ENCODE data around the gene SLC38A3.
"Not testable (repeated sequence)": the region's sequence is repeated elsewhere in the genome, so short reads cannot be mapped to it uniquely, and the experiment has no call there.

SLC38A3 gene

GRCh38 chr3:50211368-50211717 lies 6.3 kb downstream of the SLC38A3 start:
- H3K27ac Mint-ChIP-seq, H3K4me3 Mint-ChIP-seq, H3K9me3 Mint-ChIP-seq, H3K4me1 Mint-ChIP-seq, H3K27me3 Mint-ChIP-seq, H3K36me3 Mint-ChIP-seq: not testable (repeated sequence)

- Mint-ChIP-seq H3K4me3 (no peak overlapping the region), H3K36me3 (no peaks in the 10 kb centered on the region), H3K27me3 (peaks cover 1% of the 10 kb centered on the region)
These were observed 6.9 kb downstream of the SLC38A3 start for GRCh38 chr3:50211930-50212329.

DNA sequence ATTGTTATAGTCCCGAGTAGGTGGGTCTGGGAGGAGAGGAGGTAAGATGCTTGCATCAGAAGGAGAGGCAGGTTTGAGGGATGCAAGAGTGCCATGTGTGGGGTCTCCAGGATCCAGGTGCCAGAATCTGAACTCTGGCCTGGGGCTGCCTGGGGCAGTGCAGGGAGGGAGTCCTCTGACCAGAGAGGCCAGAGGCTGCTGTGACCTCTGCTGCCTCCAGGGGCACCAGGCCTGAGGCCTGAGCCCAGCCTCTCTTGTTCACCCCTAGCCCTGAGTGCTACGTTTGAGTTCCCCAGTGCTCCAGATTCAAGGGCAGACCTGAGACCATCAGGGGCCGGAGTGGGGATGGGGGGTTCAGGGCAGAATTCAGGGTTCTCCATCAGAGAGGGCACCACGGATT lies 7.4 kb downstream of the SLC38A3 start:
- Mint-ChIP-seq H3K4me3 (no peak overlapping the region), H3K27ac (no peak overlapping the region), H3K36me3 (no peaks in the 10 kb centered on the region), H3K27me3 (peaks cover 1% of the 10 kb centered on the region), H3K4me1 (no peaks in the 10 kb centered on the region), H3K9me3 (no peaks in the 10 kb centered on the region)

More at GRCh38 chr3:50211930-50212329, 6.9 kb downstream of the SLC38A3 start:
- Mint-ChIP-seq H3K9me3 (no peaks in the 10 kb centered on the region), H3K27ac (no peak overlapping the region), H3K4me1 (no peaks in the 10 kb centered on the region)

DNA sequence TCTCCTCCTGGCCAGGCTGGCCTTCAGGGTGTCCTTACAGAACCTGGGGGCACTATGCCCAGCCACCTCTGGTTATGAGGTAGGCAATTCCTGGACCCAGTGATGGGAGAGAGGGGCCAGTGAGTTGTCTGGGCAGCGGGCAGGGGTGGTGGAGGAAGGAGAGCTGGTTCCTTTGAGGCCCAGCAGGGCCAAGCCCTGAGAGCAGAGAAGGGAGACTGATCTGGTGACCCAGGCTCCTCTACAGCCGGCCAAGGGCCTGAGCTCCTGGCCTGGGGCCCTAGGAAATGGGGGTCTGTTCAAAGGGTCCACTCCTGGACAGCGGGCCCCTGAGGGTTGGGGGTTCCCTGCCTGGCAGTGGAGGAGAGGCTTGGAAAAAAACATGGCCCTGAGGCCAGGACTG lies 7.9 kb downstream of the SLC38A3 start:
- H3K36me3 Mint-ChIP-seq = no peaks in the 10 kb centered on the region
- H3K9me3 Mint-ChIP-seq = no peaks in the 10 kb centered on the region
- peaks cover 1% of the 10 kb centered on the region for H3K27me3 Mint-ChIP-seq
- no peak overlapping the region for H3K4me3 Mint-ChIP-seq
- H3K4me1 Mint-ChIP-seq = no peaks in the 10 kb centered on the region
- H3K27ac Mint-ChIP-seq = no peak overlapping the region

DNA sequence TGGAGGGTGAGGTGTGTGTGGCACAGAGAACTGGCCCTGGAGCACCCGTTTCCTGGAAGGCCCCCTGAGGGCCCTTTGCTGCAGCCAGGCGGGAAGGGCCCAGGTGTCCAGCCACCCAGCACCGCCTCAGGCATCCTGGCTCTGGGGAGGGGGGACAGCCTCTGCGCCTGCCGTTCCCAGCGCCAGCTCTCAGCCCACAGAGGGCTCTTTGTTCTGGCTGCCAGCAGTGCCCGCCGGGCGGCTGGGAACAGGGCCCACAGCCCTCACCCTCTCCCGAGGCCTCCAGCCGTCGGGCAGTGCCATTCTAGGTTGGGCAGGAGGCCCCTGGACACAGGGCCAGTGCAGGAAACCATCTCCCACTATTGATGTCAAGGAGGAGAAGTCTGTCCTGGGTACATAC lies 8.3 kb downstream of the SLC38A3 start:
- Mint-ChIP-seq H3K27ac (no peak overlapping the region), H3K4me1 (no peaks in the 10 kb centered on the region), H3K4me3 (no peak overlapping the region), H3K9me3 (no peaks in the 10 kb centered on the region), H3K36me3 (no peaks in the 10 kb centered on the region), H3K27me3 (peaks cover 1% of the 10 kb centered on the region)

DNA sequence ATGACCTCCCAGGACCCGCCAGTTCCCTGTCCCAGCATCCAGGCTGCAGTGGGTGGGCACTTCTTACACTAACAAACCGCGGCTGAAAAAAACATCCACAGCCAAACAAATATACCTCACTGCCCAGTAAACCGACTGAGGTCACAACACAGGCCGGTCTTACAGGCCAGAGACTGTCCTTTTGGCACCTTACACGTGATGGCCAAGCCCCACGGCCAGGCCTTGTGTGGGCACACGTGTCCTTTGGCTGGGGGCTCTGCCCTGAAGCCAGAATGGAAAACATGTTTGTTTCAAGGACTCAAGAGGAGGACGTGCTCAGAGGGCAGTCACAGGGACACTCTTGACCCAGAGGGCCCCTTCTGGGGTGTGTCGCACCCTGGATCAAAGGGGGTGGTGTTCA lies 9.8 kb downstream of the SLC38A3 start:
- no peak overlapping the region for H3K4me3 Mint-ChIP-seq
- no peaks in the 10 kb centered on the region for H3K27me3 Mint-ChIP-seq
- H3K36me3 Mint-ChIP-seq = no peaks in the 10 kb centered on the region
- no peaks in the 10 kb centered on the region for H3K4me1 Mint-ChIP-seq
- no peaks in the 10 kb centered on the region for H3K9me3 Mint-ChIP-seq
- H3K27ac Mint-ChIP-seq = no peak overlapping the region

DNA sequence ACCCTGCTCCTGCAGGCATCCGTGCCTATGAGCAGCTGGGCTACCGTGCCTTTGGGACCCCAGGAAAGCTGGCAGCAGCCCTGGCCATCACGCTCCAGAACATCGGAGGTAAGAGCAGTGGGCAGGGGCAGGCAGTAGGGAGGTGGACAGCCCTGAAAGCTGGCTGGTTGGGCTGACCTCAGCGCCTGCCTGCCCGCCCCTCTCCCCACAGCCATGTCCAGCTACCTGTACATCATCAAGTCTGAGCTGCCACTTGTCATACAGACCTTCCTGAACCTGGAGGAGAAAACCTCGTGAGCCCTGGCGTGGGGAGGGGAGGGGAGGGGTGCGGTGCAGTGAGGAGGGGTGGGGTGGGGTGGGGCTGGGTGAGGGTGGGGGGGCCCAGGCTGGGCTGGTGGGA lies 10.5 kb downstream of the SLC38A3 start:
- Mint-ChIP-seq H3K27ac (no peak overlapping the region), H3K27me3 (no peaks in the 10 kb centered on the region), H3K4me3 (no peak overlapping the region), H3K36me3 (no peaks in the 10 kb centered on the region), H3K9me3 (no peaks in the 10 kb centered on the region), H3K4me1 (no peaks in the 10 kb centered on the region)

DNA sequence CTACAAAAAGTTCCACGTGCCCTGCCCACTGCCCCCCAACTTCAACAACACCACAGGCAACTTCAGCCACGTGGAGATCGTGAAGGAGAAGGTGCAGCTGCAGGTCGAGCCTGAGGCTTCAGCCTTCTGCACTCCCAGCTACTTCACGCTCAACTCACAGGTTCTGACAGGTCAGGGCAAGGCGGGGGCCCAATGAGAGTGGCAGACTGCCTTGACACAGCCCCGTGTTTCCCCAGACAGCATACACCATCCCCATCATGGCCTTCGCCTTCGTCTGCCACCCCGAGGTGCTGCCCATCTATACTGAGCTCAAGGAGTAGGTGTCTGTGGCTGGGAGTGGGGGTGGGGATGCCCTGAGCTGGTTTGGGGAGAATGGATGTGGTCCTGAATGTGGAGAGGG lies 12.6 kb downstream of the SLC38A3 start:
- no peaks in the 10 kb centered on the region for H3K36me3 Mint-ChIP-seq
- H3K4me3 Mint-ChIP-seq = no peak overlapping the region
- no peak overlapping the region for H3K27ac Mint-ChIP-seq
- H3K27me3 Mint-ChIP-seq = no peaks in the 10 kb centered on the region
- H3K9me3 Mint-ChIP-seq = no peaks in the 10 kb centered on the region
- H3K4me1 Mint-ChIP-seq = no peaks in the 10 kb centered on the region

- Mint-ChIP-seq H3K9me3 (no peaks in the 10 kb centered on the region), H3K27ac (no peak overlapping the region), H3K36me3 (no peaks in the 10 kb centered on the region), H3K4me1 (no peaks in the 10 kb centered on the region), H3K4me3 (no peak overlapping the region), H3K27me3 (no peaks in the 10 kb centered on the region)
These were observed 13.4 kb downstream of the SLC38A3 start for GRCh38 chr3:50218448-50218847.

DNA sequence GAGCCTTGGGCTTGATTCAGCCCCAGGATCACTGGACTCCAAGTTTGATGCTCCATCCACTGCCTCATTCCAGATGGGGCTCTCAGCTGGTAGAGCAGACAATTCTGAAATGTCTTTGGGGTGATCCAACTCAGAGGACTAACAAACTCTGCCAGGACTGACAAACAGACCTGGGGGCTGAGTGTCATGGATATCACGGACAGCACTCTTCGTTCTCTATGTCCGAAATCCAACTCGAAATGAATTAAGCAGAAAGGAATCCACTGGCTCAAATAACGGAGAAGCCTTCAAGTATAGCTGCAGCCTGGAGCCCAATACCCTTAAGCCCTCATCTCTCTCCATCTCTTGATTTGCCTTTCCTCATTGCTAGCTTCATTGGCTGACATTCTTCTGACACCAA lies 14.2 kb downstream of the SLC38A3 start:
- Mint-ChIP-seq H3K4me1 (no peaks in the 10 kb centered on the region), H3K27ac (no peak overlapping the region), H3K27me3 (peaks cover 1% of the 10 kb centered on the region), H3K36me3 (no peaks in the 10 kb centered on the region), H3K4me3 (no peak overlapping the region), H3K9me3 (no peaks in the 10 kb centered on the region)

DNA sequence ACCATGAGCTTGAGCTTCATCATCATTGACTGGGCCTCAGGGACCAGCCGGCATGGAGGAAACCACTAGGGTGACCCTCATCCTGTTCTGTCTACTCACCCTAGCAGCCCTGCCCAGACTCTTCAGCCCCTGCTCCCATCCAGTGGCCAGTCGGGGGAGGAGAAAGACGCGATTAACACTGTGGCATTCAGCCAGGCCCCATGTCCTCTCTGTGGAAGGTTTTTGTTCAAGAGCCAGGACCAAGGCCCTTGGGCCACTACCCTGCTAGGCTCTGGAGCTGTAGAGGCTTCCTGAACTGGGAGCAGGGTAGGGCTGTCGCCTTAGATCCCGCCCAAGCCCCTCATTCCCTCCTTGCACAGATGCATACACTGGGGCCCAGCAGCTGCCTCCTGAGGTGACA lies 15.0 kb downstream of the SLC38A3 start:
- Mint-ChIP-seq H3K27me3 (peaks cover 1% of the 10 kb centered on the region), H3K36me3 (no peaks in the 10 kb centered on the region), H3K9me3 (no peaks in the 10 kb centered on the region), H3K4me3 (no peak overlapping the region), H3K27ac (no peak overlapping the region), H3K4me1 (no peaks in the 10 kb centered on the region)

DNA sequence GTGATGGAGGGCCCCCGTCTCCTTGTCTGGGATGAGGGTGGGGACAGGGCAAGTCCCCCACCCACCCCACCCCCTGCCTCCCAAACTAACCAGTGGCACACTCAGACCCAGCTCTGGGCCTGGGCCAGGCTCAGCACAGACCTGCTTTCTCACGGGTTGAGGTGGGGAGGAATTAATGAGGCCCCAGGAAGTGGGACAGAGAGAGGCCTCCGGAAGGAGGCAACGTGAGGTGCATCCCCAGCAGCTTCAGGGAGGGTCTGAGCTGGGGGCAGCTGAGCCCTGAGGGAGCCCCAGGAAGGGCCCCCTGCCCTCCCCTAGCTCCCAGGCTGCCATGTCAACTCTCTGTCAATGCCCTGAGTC lies 16.0 kb downstream of the SLC38A3 start:
- Mint-ChIP-seq H3K27me3 (peaks cover 1% of the 10 kb centered on the region), H3K27ac (no peak overlapping the region), H3K36me3 (no peaks in the 10 kb centered on the region), H3K9me3 (no peaks in the 10 kb centered on the region), H3K4me3 (no peak overlapping the region), H3K4me1 (peaks cover 3% of the 10 kb centered on the region)

DNA sequence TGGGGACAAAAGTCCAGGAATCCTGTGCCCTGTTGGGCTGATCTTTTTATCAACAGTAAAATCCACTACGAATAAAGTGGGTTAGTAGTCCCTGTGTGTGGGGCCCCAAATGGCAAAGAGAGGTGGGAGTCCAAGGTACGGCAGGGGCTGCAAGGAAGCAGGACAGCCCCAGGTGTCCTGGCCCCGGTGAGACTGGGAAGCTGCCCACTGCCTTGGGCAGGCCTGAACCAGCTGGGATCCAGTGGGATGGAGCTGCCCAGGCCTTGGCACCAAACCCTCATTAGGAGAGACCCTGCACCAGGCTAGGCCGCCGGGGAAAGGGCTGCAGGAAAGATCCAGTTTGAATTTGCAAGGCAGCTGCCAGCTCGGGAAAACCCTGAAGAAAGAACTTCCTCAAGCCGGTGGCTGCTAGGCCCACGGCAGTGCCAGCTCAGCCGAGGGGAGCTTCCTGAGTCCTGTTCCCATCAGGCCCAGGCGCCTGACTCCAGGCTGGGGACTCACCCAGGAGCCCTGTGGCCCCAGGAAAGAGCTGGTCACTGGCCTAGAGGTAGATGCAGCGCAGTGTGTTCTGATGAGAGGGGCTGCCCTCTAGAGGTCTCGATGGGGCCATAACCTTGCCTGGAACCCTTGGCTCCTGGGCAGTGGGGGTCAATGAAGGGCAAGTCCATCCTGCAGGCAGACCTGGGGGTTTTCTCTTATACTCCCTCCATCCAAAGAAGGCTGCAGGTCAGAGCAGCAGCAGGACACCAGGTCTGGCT lies 16.5 kb downstream of the SLC38A3 start:
- H3K27me3 Mint-ChIP-seq = peaks cover 1% of the 10 kb centered on the region
- no peak overlapping the region for H3K27ac Mint-ChIP-seq
- H3K36me3 Mint-ChIP-seq = no peaks in the 10 kb centered on the region
- peaks cover 5% of the 10 kb centered on the region for H3K4me1 Mint-ChIP-seq
- no peaks in the 10 kb centered on the region for H3K9me3 Mint-ChIP-seq
- H3K4me3 Mint-ChIP-seq = no peak overlapping the region

DNA sequence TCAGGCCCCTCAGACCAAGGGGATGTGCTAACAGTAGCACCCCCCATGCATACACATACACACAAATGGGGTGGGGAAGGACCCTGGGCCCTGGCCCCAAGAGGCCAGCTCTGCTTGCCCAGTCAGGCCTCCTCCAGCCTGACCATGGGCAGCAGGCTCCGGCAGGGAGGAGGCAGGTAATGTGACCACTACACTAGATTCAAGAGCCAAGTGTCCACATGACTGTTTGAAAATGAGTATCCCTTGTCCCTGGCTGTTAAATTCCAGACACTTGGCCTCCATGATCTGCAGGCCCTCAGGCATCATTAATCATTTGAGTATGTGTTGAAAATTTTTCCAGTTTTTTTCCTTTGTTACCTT lies 17.1 kb downstream of the SLC38A3 start:
- peaks cover 9% of the 10 kb centered on the region for H3K4me1 Mint-ChIP-seq
- H3K27ac Mint-ChIP-seq = no peak overlapping the region
- no peaks in the 10 kb centered on the region for H3K36me3 Mint-ChIP-seq
- no peak overlapping the region for H3K4me3 Mint-ChIP-seq
- peaks cover 1% of the 10 kb centered on the region for H3K27me3 Mint-ChIP-seq
- H3K9me3 Mint-ChIP-seq = no peaks in the 10 kb centered on the region

DNA sequence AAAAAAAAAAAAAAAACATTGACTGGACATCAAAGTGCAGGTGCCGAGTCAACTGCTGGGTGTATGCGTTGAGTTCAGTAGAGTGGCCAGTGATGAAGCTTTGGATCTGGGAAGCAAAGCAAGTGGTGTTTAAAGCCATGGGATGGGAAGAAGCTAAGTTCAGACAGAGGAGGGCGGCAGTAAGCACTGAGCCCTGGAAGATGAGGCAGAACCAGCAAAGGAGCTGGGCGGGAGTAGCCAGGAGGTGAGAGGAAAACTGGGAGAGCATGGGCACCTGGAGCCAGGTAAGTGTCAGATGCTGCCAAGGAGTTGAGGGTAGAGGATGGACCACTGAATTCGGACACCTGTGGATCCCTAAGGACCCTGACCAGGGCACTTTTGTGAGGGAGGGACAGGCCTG lies 19.6 kb downstream of the SLC38A3 start:
- Mint-ChIP-seq H3K9me3 (no peaks in the 10 kb centered on the region), H3K4me1 (peaks cover 25% of the 10 kb centered on the region), H3K36me3 (no peaks in the 10 kb centered on the region), H3K4me3 (no peak overlapping the region), H3K27ac (peak overlapping the region; percentile 81), H3K27me3 (peaks cover 1% of the 10 kb centered on the region)

DNA sequence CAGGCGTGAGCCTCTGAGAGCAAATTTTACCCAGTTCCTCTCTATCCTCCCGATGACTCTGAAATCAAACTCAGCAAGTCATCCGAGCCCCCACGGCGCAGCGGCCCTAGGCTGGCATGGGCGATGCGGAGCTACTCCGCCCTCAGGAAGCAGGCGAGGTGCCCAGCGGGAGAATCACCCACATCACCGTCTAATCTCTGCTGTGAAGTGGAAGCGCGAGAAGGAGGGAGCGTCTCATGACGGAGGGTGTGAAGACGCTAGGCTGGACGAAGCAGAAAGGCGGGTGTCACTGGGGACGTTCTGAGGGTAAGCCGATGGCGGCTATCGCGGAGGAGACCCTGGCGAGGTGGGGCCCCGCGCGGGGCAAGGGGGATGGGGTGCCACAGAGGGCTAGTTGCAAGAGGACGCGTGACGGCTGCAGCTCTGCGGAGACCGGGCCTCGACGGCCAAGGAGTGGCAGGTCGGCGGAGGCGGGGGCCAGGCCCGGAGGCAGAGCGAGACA lies 21.9 kb downstream of the SLC38A3 start:
- peak overlapping the region; percentile 95 for H3K4me3 Mint-ChIP-seq
- H3K9me3 Mint-ChIP-seq = no peaks in the 10 kb centered on the region
- H3K4me1 Mint-ChIP-seq = peaks cover 25% of the 10 kb centered on the region
- H3K27me3 Mint-ChIP-seq = peaks cover 1% of the 10 kb centered on the region
- H3K27ac Mint-ChIP-seq = peak overlapping the region; percentile 94
- H3K36me3 Mint-ChIP-seq = no peaks in the 10 kb centered on the region

Measured in activated naive CD4-positive, alpha-beta T cell treated with anti-CD3 and anti-CD28 coated beads, Interleukin-2, amount 50 U/mL, for 24 hours (primary cell).